SK-N-SH (cell line): ENCODE results near the gene NEURL2. TPM values are rescaled to one million over a fixed set of nuclear protein-coding genes. Genes with fewer than 3 reads are reported as not detected.

Experiments
- CTCF ChIA-PET: fragments of 300-600, 350-600 bp; formaldehyde crosslinking; extraction: SDS; loops from one replicate; lab custom pipeline; 2021; lab: Yijun Ruan, JAX
- POLR2A ChIA-PET: fragments of 350-600 bp; sonication (Branson Sonifier 250); formaldehyde crosslinking; extraction: SDS; loops from one replicate; lab custom pipeline; 2020; ENCODE audit warnings: antibody characterized with exemption, inconsistent platforms; lab: Yijun Ruan, JAX
- DNase-seq: peaks from one replicate; pipeline ENCODE4 v3.0.0; 2012
- H2AFZ ChIP-seq: fragments of 200-600 bp; sonication (generic); 2 replicates; pipeline ENCODE4 v1.8.1; 2016; ENCODE audit warnings: antibody characterized with exemption, mild to moderate bottlenecking, low read depth
- H3F3A ChIP-seq: fragments of 200-600 bp; sonication (generic); replicated peaks from 2 replicates; pipeline ENCODE3; 2016; ENCODE audit warnings: antibody characterized with exemption, mild to moderate bottlenecking; ENCODE audit not compliant: insufficient read depth
- H3K27ac ChIP-seq, 2 experiments: fragments of 200-500 bp in 1 of 2; fragments of 200-600 bp in 1 of 2; sonication (Bioruptor generic) in 1 of 2; sonication (generic), shearing (Covaris generic) in 1 of 2; 2 replicates each; pipeline versions ENCODE4 v1.5.1 to v1.6.1; 2014 to 2016; ENCODE audit warnings: low read depth in 2 of 2, inconsistent platforms in 1 of 2, low read length in 1 of 2, mild to moderate bottlenecking in 1 of 2, mixed read lengths in 1 of 2
- H3K27me3 ChIP-seq: fragments of 200-600 bp; sonication (generic), shearing (Covaris generic); 2 replicates; pipeline ENCODE4 v1.6.1; 2016; ENCODE audit warnings: mixed run types; ENCODE audit not compliant: insufficient read depth
- H3K36me3 ChIP-seq, 2 experiments: fragments of 200-500 bp in 1 of 2; fragments of 200-600 bp in 1 of 2; sonication (Bioruptor generic) in 1 of 2; sonication (generic) in 1 of 2; replicated peaks in 1 of 2; 2 replicates each; pipeline versions ENCODE3 to v1.5.1; 2014 to 2016; ENCODE audit warnings: low read length in 1 of 2, mild to moderate bottlenecking in 1 of 2; ENCODE audit not compliant: insufficient read depth in 2 of 2, control insufficient read depth in 1 of 2
- H3K4me1 ChIP-seq, 2 experiments: fragments of 200-500 bp in 1 of 2; fragments of 200-600 bp in 1 of 2; sonication (Bioruptor generic) in 1 of 2; sonication (generic), shearing (Covaris generic) in 1 of 2; 2 replicates each; pipeline versions ENCODE4 v1.5.1 to v1.6.1; 2014 to 2016; ENCODE audit warnings: low read depth in 1 of 2, low read length in 1 of 2, mixed run types in 1 of 2; ENCODE audit not compliant: insufficient read depth in 2 of 2, control insufficient read depth in 1 of 2
- H3K4me2 ChIP-seq: fragments of 200-600 bp; sonication (generic), shearing (Covaris generic); 2 replicates; pipeline ENCODE4 v1.6.1; 2017; ENCODE audit warnings: mixed run types
- H3K4me3 ChIP-seq, 2 experiments: fragments of 200-500 bp in 1 of 2; fragments of 200-600 bp in 1 of 2; sonication (Bioruptor generic) in 1 of 2; sonication (generic), shearing (Covaris generic) in 1 of 2; 2 replicates each; pipeline versions ENCODE4 v1.5.1 to v1.8.1; 2014 to 2016; ENCODE audit warnings: low read depth in 2 of 2, inconsistent platforms in 1 of 2, low read length in 1 of 2, mild to moderate bottlenecking in 1 of 2, mixed read lengths in 1 of 2, moderate library complexity in 1 of 2
- H3K79me2 ChIP-seq: fragments of 200-600 bp; sonication (generic); 2 replicates; pipeline ENCODE4 v1.8.1; 2017; ENCODE audit warnings: mild to moderate bottlenecking; ENCODE audit not compliant: insufficient read depth
- H3K9ac ChIP-seq: fragments of 200-600 bp; sonication (generic); 2 replicates; pipeline ENCODE4 v1.6.1; 2017; ENCODE audit warnings: mixed run types
- H3K9me2 ChIP-seq: fragments of 200-600 bp; sonication (generic); 2 replicates; pipeline ENCODE4 v1.6.1; 2017; ENCODE audit warnings: mixed run types
- H3K9me3 ChIP-seq: fragments of 200-600 bp; sonication (generic); 2 replicates; pipeline ENCODE4 v1.6.1; 2017; ENCODE audit warnings: mixed run types, mild to moderate bottlenecking, moderate library complexity
- H4K20me1 ChIP-seq: fragments of 200-600 bp; sonication (generic); 2 replicates; pipeline ENCODE4 v1.6.1; 2017; ENCODE audit warnings: mild to moderate bottlenecking, mixed run types; ENCODE audit not compliant: insufficient read depth
- CHD2 ChIP-seq: fragments of 150-350 bp; IDR thresholded peaks from 2 replicates; pipeline ENCODE4 v1.6.1; 2018; ENCODE audit warnings: low read length; ENCODE audit not compliant: partially characterized antibody
- EP300 ChIP-seq, 2 experiments: IDR thresholded peaks; 2 replicates each; pipeline versions ENCODE4 v1.4.0 to v1.6.1; 2012; ENCODE audit warnings: borderline replicate concordance in 1 of 2, low read depth in 1 of 2, low read length in 1 of 2
- EZH2phosphoT487 ChIP-seq: fragments of 200-600 bp; sonication (generic); IDR thresholded peaks from 2 replicates; pipeline ENCODE4 v1.6.1; 2017; ENCODE audit warnings: low read depth, mixed run types, mild to moderate bottlenecking, antibody characterized with exemption, moderate library complexity, borderline replicate concordance
- FOXJ3 ChIP-seq: sonication (generic); formaldehyde crosslinking; IDR thresholded peaks from 2 replicates; pipeline ENCODE4 v1.5.1; 2020; ENCODE audit warnings: mild to moderate bottlenecking, missing genetic modification reagents
- NRF1 ChIP-seq: IDR thresholded peaks from 2 replicates; pipeline ENCODE4 v1.6.1; 2012; ENCODE audit warnings: low read depth, mild to moderate bottlenecking, low read length
- RCOR1 ChIP-seq: fragments of 150-350 bp; IDR thresholded peaks from 2 replicates; pipeline ENCODE4 v1.6.1; 2017; ENCODE audit warnings: antibody characterized with exemption, low read length
- REST ChIP-seq: IDR thresholded peaks from 2 replicates; pipeline ENCODE4 v1.6.1; 2012; ENCODE audit warnings: mild to moderate bottlenecking, low read depth, low read length, moderate library complexity
- SMC3 ChIP-seq: IDR thresholded peaks from 2 replicates; pipeline ENCODE4 v1.6.1; 2012; ENCODE audit warnings: low read depth, low read length, improper control_type of control experiment
- TAF1 ChIP-seq: IDR thresholded peaks from 2 replicates; pipeline ENCODE4 v1.6.1; 2012; ENCODE audit warnings: low read depth, mild to moderate bottlenecking, low read length, moderate library complexity, borderline replicate concordance
- YY1 ChIP-seq: IDR thresholded peaks from 2 replicates; pipeline ENCODE4 v1.4.0; 2012; ENCODE audit warnings: low read depth, mild to moderate bottlenecking
- WGBS: methylation state at CpG from one replicate; pipeline ENCODE4 v1.1.6; 2017; ENCODE audit warnings: low lambda C conversion rate; 5-methylcytosine and 5-hydroxymethylcytosine counted together
- polyA plus RNA-seq, 3 experiments: library from polyadenylated mRNA; depleted of rRNA; stranded (reverse); fragments of >200 nt; gene quantifications; 2 replicates each; pipeline ENCODE4 v1.2.3, GENCODE V29; 2012

Gene NEURL2
- polyA plus RNA-seq, 1 of the 3 experiments (the other 2 are of a cell fraction): 3.5 TPM

- TF ChIP-seq REST: no peak
These were observed 33.7 kb downstream of the NEURL2 start, which contains the start of the genes ACOT8 and ZSWIM3 (continued) for GRCh38 chr20:45857114-45857881.

GRCh38 chr20:45853484-45853883 lies 37.5 kb downstream of the NEURL2 start:
- Histone ChIP-seq H3K27me3 (no peaks in the 10 kb centered on the region), H3K9me3 (no peaks in the 10 kb centered on the region), H3K4me3 (no peak overlapping the region), H3K4me1 (peaks cover 8 to 13% of the 10 kb centered on the region in 2 experiments; a peak in 2 of 4 replicates), H3K27ac (no peak overlapping the region), H3K9ac (no peak overlapping the region), H3K4me2 (no peak overlapping the region), H3K36me3 (peaks cover 9 to 14% of the 10 kb centered on the region in 2 experiments), H3F3A (peaks cover 3% of the 10 kb centered on the region), H3K9me2 (no peaks in the 10 kb centered on the region), H2AFZ (no peak overlapping the region), H3K79me2 (peaks cover 31% of the 10 kb centered on the region), H4K20me1 (no peaks in the 10 kb centered on the region)
- CTCF ChIA-PET: interaction anchor here (0.8 kb wide), 1 partner anchor 12 kb away, joined by 3 read pairs; no protein-coding TSS in a partner anchor
- DNase-seq: no peak
- WGBS: 87% methylated on average over 2 of the region's 2 CpGs
- POLR2A ChIA-PET: no interaction called here
- no peak for TF ChIP-seq EP300 (IDR thresholded peaks at IDR 0.05; ENCODE audit: borderline replicate concordance in 1 of 2, low read depth in 1 of 2, low read length in 1 of 2)
- TF ChIP-seq CHD2: no peak
- TF ChIP-seq NRF1: no peak
- no peak for TF ChIP-seq YY1
- no peak for TF ChIP-seq FOXJ3 (CRISPR knock-in tag)

- POLR2A ChIA-PET: interaction anchor here (0.7 kb wide), 1 partner anchor 117 kb away, joined by 3 read pairs; no protein-coding TSS in a partner anchor
These were observed 38.7 kb downstream of the NEURL2 start for GRCh38 chr20:45852326-45852725.

More at GRCh38 chr20:45852326-45852725, 38.7 kb downstream of the NEURL2 start:
- H3K4me1 ChIP-seq: peaks cover 8% of the 10 kb centered on the region in 2 experiments; a peak in 2 of 4 replicates
- no peak overlapping the region for H2AFZ ChIP-seq
- TF ChIP-seq SMC3 (no peak), TAF1 (no peak), RCOR1 (no peak), EZH2phosphoT487 (no peak)
- TF ChIP-seq, all 33 proteins: peak for 0
- no peaks in the 10 kb centered on the region for H3K27me3 ChIP-seq
- no peak overlapping the region for H3K4me3 ChIP-seq
- H3K36me3 ChIP-seq: peaks cover 12 to 20% of the 10 kb centered on the region in 2 experiments
- 100% methylated on average over 6 of the region's 6 CpGs for WGBS
- CTCF ChIA-PET: interaction anchor here (1.0 to 1.6 kb wide), 3 partner anchors 10 to 18 kb away, joined by 3 to 6 read pairs (median 4); no protein-coding TSS in a partner anchor
- H3K9me2 ChIP-seq: no peaks in the 10 kb centered on the region
- H3K27ac ChIP-seq: no peak overlapping the region
- no peaks in the 10 kb centered on the region for H4K20me1 ChIP-seq
- H3K9me3 ChIP-seq: no peaks in the 10 kb centered on the region
- peaks cover 29% of the 10 kb centered on the region for H3K79me2 ChIP-seq
- no peak for DNase-seq
- H3K9ac ChIP-seq: no peak overlapping the region
- H3K4me2 ChIP-seq: no peak overlapping the region
- peaks cover 3% of the 10 kb centered on the region for H3F3A ChIP-seq
